MM.1S (cell line): ENCODE results near the gene MINDY3.

Source experiments
- CTCF ChIP-seq: fragments of 300-600 bp; sonication (generic); IDR thresholded peaks from 2 replicates; pipeline ENCODE4 v1.5.1; 2016; ENCODE audit warnings: antibody characterized with exemption, low read length, mixed read lengths
- EZH2 ChIP-seq: fragments of 300-600 bp; sonication (generic); optimal IDR thresholded peaks from 2 replicates; pipeline ENCODE3; 2017; ENCODE audit warnings: low read depth, mild to moderate bottlenecking, antibody characterized with exemption, low read length, mixed read lengths
- EZH2phosphoT487 ChIP-seq: fragments of 300-600 bp; sonication (generic); IDR thresholded peaks from 2 replicates; pipeline ENCODE4 v1.6.1; 2018; ENCODE audit warnings: antibody characterized with exemption, low read length

GRCh38 chr10:15784662-15785300 is 75.5 kb downstream of the MINDY3 start:
- TF ChIP-seq CTCF: no peak
- TF ChIP-seq EZH2: no peak
- no peak for TF ChIP-seq EZH2phosphoT487
